ENCODE measurements around the gene RPP25L. TPM values are rescaled to one million over a fixed set of nuclear protein-coding genes. Genes with fewer than 3 reads are reported as not detected.

Gene RPP25L
- total RNA-seq, 1 experiment from 2014 or later = 51.1 TPM

DNA sequence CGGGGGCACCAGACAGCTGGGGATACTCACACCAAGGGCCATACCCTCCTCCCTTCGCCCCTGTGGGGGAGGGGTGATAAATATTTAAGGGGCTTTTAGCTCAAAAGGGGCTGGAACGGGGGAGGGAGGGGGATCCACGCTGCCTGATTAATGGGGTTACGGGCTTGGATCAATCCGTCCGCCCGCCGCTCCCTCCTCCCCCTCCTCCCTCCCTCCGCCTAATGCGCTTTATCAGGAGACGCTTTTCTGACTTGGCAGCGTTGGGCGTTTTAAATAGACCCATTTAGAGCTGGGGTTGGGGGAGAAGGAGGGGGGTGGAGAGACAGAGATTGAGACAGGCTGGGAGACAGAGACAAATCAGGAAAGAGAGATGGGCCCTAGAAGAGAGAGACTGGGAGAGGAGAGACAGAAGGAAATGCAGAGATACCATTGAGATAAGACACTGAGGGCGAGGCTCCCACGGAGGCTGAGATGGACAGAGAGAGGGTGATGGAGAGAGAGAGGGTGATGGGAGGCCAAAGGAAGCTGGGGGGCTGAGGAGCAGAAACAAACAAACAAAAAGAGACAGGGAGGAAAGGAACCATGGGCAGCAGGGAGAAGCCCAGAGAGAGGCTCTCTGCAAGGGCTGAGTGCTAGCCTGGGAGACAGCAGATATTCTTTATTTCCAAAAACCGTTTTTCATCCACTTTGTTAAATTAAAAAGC lies 32.6 kb downstream of the RPP25L start:
- Histone ChIP-seq H3K9ac (ENCODE audit: low read length) (no peak overlapping the region), H3K27me3 (ENCODE audit: insufficient read depth, low read length) (no peaks in the 10 kb centered on the region), H3K4me3 (replicated peaks in 1 of 2; ENCODE audit: low read depth in 1 of 2, low read length in 2 of 2) (no peak overlapping the region), H3K27ac (ENCODE audit: low read depth, low read length) (no peak overlapping the region), H3K36me3 (ENCODE audit: control insufficient read depth in 1 of 2, insufficient read depth in 2 of 2, low read length in 2 of 2) (no peaks in the 10 kb centered on the region), H3K9me2 (ENCODE audit: insufficient read depth) (no peaks in the 10 kb centered on the region), H4K20me1 (ENCODE audit: insufficient read depth) (no peaks in the 10 kb centered on the region), H3K4me2 (ENCODE audit: low read length) (no peak overlapping the region), H2AFZ (ENCODE audit: low read depth, low read length, poor library complexity, severe bottlenecking) (no peak overlapping the region), H3K4me1 (ENCODE audit: control insufficient read depth in 1 of 2, insufficient read depth in 2 of 2, low read length in 2 of 2) (no peaks in the 10 kb centered on the region), H3K79me2 (ENCODE audit: insufficient read depth, low read length) (no peaks in the 10 kb centered on the region), H3K9me3 (ENCODE audit: control insufficient read depth in 1 of 2, insufficient read depth in 1 of 2, low read depth in 1 of 2, low read length in 2 of 2) (no peaks in the 10 kb centered on the region)
- no peak for ATAC-seq
- TF ChIP-seq FOSL1 (IDR thresholded peaks at IDR 0.05; ENCODE audit: low read depth) (no peak), EZH2 (IDR thresholded peaks at IDR 0.05) (no peak), CEBPB (IDR thresholded peaks at IDR 0.05; ENCODE audit: low read depth) (no peak), POLR2AphosphoS5 (IDR thresholded peaks at IDR 0.05; ENCODE audit: low read depth, low read length) (no peak), POLR2A (IDR thresholded peaks at IDR 0.05; ENCODE audit: borderline replicate concordance, extremely low read depth, insufficient read depth, insufficient read length) (no peak), ELF1 (IDR thresholded peaks at IDR 0.05; ENCODE audit: borderline replicate concordance, low read depth) (no peak), RAD21 (IDR thresholded peaks at IDR 0.05; ENCODE audit: low read depth) (no peak), SRF (IDR thresholded peaks at IDR 0.05; ENCODE audit: low read depth) (no peak)
- TF ChIP-seq, protein P1, sequence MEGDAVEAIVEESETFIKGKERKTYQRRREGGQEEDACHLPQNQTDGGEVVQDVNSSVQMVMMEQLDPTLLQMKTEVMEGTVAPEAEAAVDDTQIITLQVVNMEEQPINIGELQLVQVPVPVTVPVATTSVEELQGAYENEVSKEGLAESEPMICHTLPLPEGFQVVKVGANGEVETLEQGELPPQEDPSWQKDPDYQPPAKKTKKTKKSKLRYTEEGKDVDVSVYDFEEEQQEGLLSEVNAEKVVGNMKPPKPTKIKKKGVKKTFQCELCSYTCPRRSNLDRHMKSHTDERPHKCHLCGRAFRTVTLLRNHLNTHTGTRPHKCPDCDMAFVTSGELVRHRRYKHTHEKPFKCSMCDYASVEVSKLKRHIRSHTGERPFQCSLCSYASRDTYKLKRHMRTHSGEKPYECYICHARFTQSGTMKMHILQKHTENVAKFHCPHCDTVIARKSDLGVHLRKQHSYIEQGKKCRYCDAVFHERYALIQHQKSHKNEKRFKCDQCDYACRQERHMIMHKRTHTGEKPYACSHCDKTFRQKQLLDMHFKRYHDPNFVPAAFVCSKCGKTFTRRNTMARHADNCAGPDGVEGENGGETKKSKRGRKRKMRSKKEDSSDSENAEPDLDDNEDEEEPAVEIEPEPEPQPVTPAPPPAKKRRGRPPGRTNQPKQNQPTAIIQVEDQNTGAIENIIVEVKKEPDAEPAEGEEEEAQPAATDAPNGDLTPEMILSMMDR (IDR thresholded peaks at IDR 0.05 in 2 of 3, conservative IDR thresholded peaks at IDR 0.05 in 1 of 3; ENCODE audit: borderline replicate concordance in 1 of 3, insufficient read depth in 1 of 3, low read depth in 2 of 3, low read length in 2 of 3) = no peak
- intact Hi-C loops (cut with micrococcal nuclease) = no loop called here
- POLR2A ChIA-PET = no interaction called here
- CTCF ChIA-PET = no interaction called here
- DNase-seq (ENCODE audit: low read depth, low spot score) = no peak
- no TSS peak for BruUV-seq (replicated peaks)
- RAD21 ChIA-PET (ENCODE audit: low non-redundant PET in 1 of 2, low total read pairs in 2 of 2, uncharacterized antibody in 2 of 2, unreplicated experiment in 2 of 2) = no interaction called here

All from HCT116 (cell line).